Adrenal gland (tissue), 12 donors: ENCODE measurements around the gene PTGIS. TPM values are rescaled to one million over a fixed set of nuclear protein-coding genes. Genes with fewer than 3 reads are reported as not detected.

Experiments used
- DNase-seq, 7 donors: peaks; one replicate each; pipeline ENCODE4 v3.0.0-alpha.2; 2019 to 2020
- H3K27ac ChIP-seq, 5 donors: fragments of 200-600 bp; sonication (generic) in 4 of 5; 1 replicate in 3 of 5; 2 replicates in 2 of 5; pipeline versions ENCODE4 v1.5.1 to v1.8.0; 2016 to 2020; ENCODE audit warnings: mild to moderate bottlenecking in 1 of 5
- H3K27me3 ChIP-seq: fragments of 200-600 bp; 2 replicates; pipeline ENCODE4 v1.8.0; 2021
- H3K36me3 ChIP-seq, 2 donors: fragments of 200-600 bp; replicated peaks in 1 of 2; 1 replicate in 1 of 2; 2 replicates in 1 of 2; pipeline versions ENCODE4 v1.5.1 to v1.8.0; 2018 to 2022
- H3K4me1 ChIP-seq, 2 donors: fragments of 200-600 bp; replicated peaks in 1 of 2; 1 replicate in 1 of 2; 2 replicates in 1 of 2; pipeline versions ENCODE4 v1.5.1 to v1.8.0; 2018 to 2021
- H3K4me3 ChIP-seq, 4 donors: fragments of 200-600 bp; sonication (generic) in 3 of 4; one replicate each; pipeline ENCODE4 v1.5.1; 2016 to 2018
- H3K9me3 ChIP-seq, 3 donors: fragments of 200-600 bp; sonication (generic) in 1 of 3; replicated peaks in 1 of 3; 1 replicate in 2 of 3; 2 replicates in 1 of 3; pipeline versions ENCODE4 v1.5.1 to v1.8.0; 2016 to 2021
- POLR2A ChIP-seq, 2 donors: fragments of 450-650 bp; IDR thresholded peaks; one replicate each; pipeline ENCODE4 v1.6.1; 2017; ENCODE audit warnings: antibody characterized with exemption in 2 of 2, mild to moderate bottlenecking in 2 of 2, moderate library complexity in 1 of 2
- WGBS, 4 donors: extraction: QIAGEN DNeasy Blood & Tissue Kit in 2 of 4; methylation state at CpG; one replicate each; pipeline versions ENCODE4 v1.1.5 to v1.1.7; 2013 to 2017; 5-methylcytosine and 5-hydroxymethylcytosine counted together
- intact Hi-C, 2 donors: fragments of 100-400 bp; cut with DNase I; formaldehyde crosslinking; loops; one replicate each; pipeline versions ENCODE4 v1.14.1 to v1.15.0; 2022 to 2023
- polyA plus RNA-seq, 3 donors: library from polyadenylated mRNA; stranded (reverse); fragments of 200-250 nt in 2 of 3; fragments of 350-450 nt in 1 of 3; fragmentation: Illumina TruSeq in 1 of 3; extraction: RNeasy Lipid Tissue Mini Kit (QIAGEN cat#74804) in 1 of 3; gene quantifications; one replicate each; pipeline ENCODE4 v1.2.3, GENCODE V29; 2013 to 2014
- total RNA-seq, 9 donors: library from RNA; depleted of rRNA in 4 of 9; stranded (reverse); fragments of >200 nt in 4 of 9; fragments of 120-200 nt in 1 of 9; fragmentation: NEBNext Ultra II Directional in 1 of 9; extraction: Animal tissue kit (Norgen Biotek cat#: 25700) in 1 of 9; gene quantifications; one replicate each; pipeline versions ENCODE4 v1.1.0 to v1.2.4, GENCODE V29; 2013 to 2023
- TF ChIP-seq, protein P1 (sequence below), 6 experiments: fragments of 450-650 bp in 4 of 6; fragments of 200-600 bp in 2 of 6; sonication (generic) in 1 of 6; IDR thresholded peaks; 1 replicate in 5 of 6; 2 replicates in 1 of 6; pipeline versions ENCODE4 v1.5.1 to v1.8.0; 2016 to 2021; ENCODE audit warnings: antibody characterized with exemption in 6 of 6, mild to moderate bottlenecking in 2 of 6, moderate library complexity in 1 of 6
- donor health status: healthy with polysubstance abuse.
- donor health status: Bipolar disorder and iron deficiency.
- donor health status: DM: yes; HTN: yes; CAD: no.
- donor health status: DM: no; HTN: no; CAD: no.
- donor health status: DM: no; HTN: no; CAD: no.
- donor health status: DM: yes; HTN: yes; CAD: no.

Gene PTGIS
- total and polyA plus RNA-seq, 12 donors = 3.5 to 34.2 (median 8.0) TPM

DNA sequence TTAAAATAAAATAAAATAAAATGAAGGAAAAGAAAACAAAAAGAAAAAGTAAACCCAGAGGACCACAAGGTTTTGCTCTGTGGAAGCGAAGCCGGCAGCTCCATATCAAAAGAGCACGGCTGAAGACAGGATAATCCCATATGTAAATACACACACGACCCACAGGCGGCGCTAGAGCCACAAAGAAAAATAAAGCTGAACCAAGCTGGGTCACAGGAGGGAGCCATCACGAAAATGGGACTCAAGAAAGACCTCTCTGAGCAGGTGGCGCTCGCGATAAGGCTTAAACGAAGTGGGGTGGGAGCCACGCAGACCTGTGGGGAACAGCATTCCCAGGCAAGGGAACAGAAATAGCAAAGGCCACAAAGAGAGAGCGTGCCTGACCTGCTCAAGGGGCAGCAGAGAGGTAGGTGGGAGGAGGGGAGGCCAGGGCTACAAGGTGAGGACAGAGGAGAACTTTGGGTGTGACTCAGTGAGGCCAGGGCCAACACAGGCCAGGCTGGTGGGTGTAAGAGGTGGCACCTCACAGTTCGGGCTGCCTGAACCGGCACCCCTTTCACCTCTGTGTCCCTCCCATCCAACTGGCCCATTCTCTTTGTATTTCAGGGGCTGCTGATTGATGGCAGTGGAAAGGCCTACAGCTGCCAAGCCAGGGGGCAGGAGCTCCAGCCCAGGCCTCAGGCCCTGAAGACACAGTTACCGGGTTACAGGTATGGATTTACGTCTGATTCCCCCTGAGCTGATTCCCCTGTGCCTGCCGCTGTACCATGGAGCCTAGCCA is 26.0 kb downstream of the PTGIS start:
- TF ChIP-seq, protein P1, sequence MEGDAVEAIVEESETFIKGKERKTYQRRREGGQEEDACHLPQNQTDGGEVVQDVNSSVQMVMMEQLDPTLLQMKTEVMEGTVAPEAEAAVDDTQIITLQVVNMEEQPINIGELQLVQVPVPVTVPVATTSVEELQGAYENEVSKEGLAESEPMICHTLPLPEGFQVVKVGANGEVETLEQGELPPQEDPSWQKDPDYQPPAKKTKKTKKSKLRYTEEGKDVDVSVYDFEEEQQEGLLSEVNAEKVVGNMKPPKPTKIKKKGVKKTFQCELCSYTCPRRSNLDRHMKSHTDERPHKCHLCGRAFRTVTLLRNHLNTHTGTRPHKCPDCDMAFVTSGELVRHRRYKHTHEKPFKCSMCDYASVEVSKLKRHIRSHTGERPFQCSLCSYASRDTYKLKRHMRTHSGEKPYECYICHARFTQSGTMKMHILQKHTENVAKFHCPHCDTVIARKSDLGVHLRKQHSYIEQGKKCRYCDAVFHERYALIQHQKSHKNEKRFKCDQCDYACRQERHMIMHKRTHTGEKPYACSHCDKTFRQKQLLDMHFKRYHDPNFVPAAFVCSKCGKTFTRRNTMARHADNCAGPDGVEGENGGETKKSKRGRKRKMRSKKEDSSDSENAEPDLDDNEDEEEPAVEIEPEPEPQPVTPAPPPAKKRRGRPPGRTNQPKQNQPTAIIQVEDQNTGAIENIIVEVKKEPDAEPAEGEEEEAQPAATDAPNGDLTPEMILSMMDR (IDR thresholded peaks at IDR 0.05) = peak; percentile 64 to 98 (median 90)
- no peak for TF ChIP-seq POLR2A (IDR thresholded peaks at IDR 0.05)
- intact Hi-C loops = loop anchor here (2.0 to 10.0 kb wide), 2 partner anchors 67 to 313 kb away; no protein-coding TSS in a partner anchor
- H3K4me1 ChIP-seq = no peaks in the 10 kb centered on the region
- H3K4me3 ChIP-seq = no peak overlapping the region
- WGBS, 4 donors = 51 to 59% (median 53%) methylated on average over 16 to 18 of the region's 18 CpGs
- H3K9me3 ChIP-seq = no peaks in the 10 kb centered on the region
- H3K27ac ChIP-seq = no peak overlapping the region
- peaks cover 4% of the 10 kb centered on the region for H3K27me3 ChIP-seq
- H3K36me3 ChIP-seq = no peaks in the 10 kb centered on the region
- peak; percentile 54 to 86 (median 67) for DNase-seq

DNA sequence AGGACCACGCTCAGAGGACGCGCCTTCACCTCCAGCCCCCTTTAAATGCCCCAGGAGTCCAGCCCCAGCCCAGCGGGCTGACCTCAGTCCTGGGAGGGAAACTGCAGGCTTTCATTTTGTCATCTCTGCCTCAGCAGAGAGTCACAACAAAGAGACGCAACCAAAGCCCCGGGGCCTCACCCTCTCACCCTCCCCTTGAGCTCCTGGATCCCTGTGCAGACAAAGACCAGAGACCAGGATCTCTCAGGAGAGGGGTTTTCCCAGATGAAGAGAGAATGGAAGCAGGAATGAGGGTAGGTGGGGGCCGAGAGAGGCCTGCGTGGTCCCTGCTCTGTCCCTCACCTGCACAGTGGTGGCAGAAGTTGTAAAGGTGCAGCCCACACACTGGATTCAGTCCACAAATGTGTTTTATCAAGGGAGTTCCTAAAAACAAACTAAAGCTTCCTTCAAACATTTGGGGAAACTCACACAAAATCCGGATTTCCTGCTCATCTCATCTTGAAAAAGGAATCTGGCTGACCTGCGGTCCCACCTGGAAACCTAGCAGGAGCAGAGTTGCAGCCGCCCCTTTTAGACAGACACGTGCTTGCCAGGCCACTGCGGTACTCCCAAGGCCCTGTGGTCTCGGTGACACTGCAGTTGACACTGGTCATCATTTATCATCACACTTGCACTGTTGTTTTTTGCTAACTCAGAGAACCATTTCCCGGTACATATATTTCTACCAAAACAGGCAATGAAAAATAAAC is 27.1 kb downstream of the PTGIS start:
- Histone ChIP-seq H3K9me3 (no peaks in the 10 kb centered on the region), H3K36me3 (no peaks in the 10 kb centered on the region), H3K27ac (no peak overlapping the region), H3K27me3 (peaks cover 4% of the 10 kb centered on the region), H3K4me3 (no peak overlapping the region), H3K4me1 (no peaks in the 10 kb centered on the region)
- intact Hi-C loops = loop anchor here in 1 of 2 donors (10.0 kb wide), 1 partner anchor 314 kb away; no protein-coding TSS in a partner anchor
- TF ChIP-seq, protein P1 (IDR thresholded peaks at IDR 0.05) = no peak
- no peak for TF ChIP-seq POLR2A (IDR thresholded peaks at IDR 0.05)
- DNase-seq = no peak
- 71 to 79% (median 75%) methylated on average over 15 of the region's 15 CpGs for WGBS, 4 donors

DNA sequence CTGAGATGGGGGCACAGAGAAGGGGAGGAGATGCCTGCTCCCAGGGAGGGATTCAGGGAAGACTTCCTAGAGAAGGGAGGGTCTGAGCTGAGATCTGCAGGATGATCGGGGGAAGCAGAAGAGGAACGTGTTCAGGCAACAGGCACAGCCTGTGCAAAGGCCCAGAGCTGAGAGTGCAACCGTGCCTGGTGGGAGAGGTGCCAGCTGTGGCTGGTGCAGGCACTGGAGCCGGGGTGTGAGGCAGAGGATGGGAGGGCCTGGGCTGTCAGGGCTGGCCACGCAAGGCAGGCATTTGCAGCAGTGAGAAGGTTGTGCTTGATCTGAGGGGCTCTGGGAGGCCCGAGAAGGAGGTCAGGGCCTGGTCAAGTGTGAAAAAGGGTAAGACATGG is 27.7 kb downstream of the PTGIS start:
- DNase-seq = no peak
- Histone ChIP-seq H3K4me3 (no peak overlapping the region), H3K9me3 (no peaks in the 10 kb centered on the region), H3K36me3 (no peaks in the 10 kb centered on the region), H3K27me3 (peaks cover 4% of the 10 kb centered on the region), H3K27ac (no peak overlapping the region), H3K4me1 (no peaks in the 10 kb centered on the region)
- TF ChIP-seq POLR2A (IDR thresholded peaks at IDR 0.05) = no peak
- TF ChIP-seq, protein P1 (IDR thresholded peaks at IDR 0.05) = no peak
- intact Hi-C loops = loop anchor here in 1 of 2 donors (10.0 kb wide), 1 partner anchor 315 kb away; no protein-coding TSS in a partner anchor
- WGBS, 4 donors = 83 to 96% (median 90%) methylated on average over 6 of the region's 6 CpGs
